HUDEP-2 (cell line): ENCODE data around the gene SFT2D2.
"Not testable (repeated sequence)": the region's sequence is repeated elsewhere in the genome, so short reads cannot be mapped to it uniquely, and the experiment has no call there.

ENCODE experiments used
- DNase-seq, 76 experiments: peaks; one replicate each; lab custom pipeline; 2025; ENCODE audit not compliant: unreplicated experiment in 76 of 76; lab: John Stamatoyannopoulos, UW

SFT2D2 gene

GRCh38 chr1:168225476-168226190 lies at the start of gene SFT2D2:
TSS of gene SFT2D2 (plus strand) at chr1:168226004. CDS start at chr1:168226080, 76 bp downstream.
- DNase-seq, result peak in 70 of 76 experiments; percentile 20 to 81 (median 59)

DNA sequence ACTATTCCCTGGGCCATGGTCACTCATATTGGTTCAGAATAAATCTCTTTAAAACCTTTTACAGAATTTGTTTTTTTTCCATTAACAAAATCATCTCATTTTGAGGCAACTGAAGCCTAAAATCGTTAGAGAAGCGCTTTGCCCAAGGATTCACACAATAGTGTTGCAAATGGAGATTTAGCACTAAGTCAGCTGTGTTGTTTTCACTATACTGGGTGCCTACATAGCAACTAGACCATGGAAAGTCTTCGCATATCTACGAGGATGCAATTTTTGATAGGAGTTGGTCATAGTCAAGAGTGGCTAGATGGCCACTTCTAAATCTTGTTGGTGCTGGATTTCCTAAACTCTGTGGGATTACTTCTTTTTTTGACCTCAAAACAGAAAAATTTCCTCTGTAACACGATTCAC lies 47.6 kb upstream of the SFT2D2 start:
- DNase-seq, result no peak

- DNase-seq, result peak; percentile 32 to 97 (median 90)
Measured at GRCh38 chr1:168178638-168179437, 47.0 kb upstream of the SFT2D2 start, which contains the start of gene TIPRL. TSS of gene TIPRL (plus strand) at chr1:168178962. CDS start at chr1:168179078, 116 bp downstream.

GRCh38 chr1:168179438-168180147 lies 46.2 kb upstream of the SFT2D2 start:
- DNase-seq, result peak in 3 of 76 experiments; percentile 4 to 7 (median 5)

DNA sequence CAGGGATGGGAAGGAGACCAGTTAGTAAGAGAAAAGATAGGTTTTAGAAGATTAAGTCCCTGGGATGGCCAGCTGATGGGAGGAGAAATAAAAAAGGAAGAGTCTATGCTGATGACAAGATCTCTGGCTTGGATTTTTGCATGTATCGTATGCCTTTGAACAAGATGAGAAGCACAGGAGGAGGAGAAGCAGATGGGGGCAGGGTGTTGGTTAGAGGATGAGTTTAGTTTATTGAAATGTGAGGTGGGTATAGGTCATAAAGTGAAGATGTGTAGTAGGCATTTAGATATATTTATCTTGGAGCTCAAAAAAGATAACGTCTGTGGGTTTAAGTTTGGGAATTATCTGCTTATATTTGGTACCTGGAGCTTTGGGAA lies 45.7 kb upstream of the SFT2D2 start:
- DNase-seq, result no peak

DNA sequence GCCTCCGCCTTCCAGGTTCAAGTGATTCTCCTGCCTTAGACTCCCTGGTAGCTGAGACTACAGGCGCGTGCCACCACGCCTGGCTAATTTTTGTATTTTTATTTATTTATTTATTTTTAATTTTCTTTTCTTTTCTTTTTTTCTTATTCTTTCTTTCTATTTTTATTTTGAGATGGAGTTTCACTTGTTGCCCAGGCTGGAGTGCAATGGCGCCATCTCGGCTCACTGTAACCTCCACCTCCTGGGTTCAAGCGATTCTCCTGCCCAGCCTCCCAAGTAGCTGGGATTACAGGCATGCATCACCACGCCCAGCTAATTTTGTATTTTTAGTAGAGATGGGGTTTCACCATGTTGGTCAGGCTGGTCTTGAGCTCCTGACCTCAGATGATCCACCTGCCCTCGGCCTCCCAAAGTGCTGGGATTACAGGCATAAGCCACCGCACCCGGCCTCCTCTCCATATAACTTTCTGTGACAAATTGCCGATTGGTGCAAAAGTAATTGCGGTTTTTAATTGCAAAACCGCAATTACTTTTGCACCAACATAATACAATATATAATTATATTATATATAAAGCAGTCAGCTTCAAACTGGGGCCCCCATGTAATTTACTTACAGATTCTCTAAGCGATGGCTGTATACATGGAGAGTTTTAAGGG lies 44.6 kb upstream of the SFT2D2 start:
- DNase-seq, result not testable (repeated sequence)

DNA sequence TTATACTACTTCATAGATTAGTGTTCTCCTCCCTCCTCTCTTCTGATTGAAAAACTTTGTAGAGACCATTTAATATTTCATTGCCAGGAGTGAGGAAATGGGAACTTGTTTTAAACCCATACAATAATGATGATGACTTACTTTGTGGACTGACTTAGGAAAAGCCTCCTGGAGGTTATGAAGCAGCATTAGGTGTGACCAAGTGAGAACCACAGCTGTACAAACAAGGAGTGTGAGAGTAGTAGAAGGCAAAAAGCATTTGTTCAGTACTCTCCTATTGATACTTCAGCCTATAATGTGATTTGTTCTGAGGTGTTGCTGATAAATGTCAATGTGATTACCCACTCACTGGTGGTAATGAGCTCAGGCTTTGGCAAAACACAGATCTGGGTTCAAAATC lies 38.6 kb upstream of the SFT2D2 start:
- no peak for DNase-seq

- no peak for DNase-seq
Measured at GRCh38 chr1:168190403-168190802, 35.4 kb upstream of the SFT2D2 start.

DNA sequence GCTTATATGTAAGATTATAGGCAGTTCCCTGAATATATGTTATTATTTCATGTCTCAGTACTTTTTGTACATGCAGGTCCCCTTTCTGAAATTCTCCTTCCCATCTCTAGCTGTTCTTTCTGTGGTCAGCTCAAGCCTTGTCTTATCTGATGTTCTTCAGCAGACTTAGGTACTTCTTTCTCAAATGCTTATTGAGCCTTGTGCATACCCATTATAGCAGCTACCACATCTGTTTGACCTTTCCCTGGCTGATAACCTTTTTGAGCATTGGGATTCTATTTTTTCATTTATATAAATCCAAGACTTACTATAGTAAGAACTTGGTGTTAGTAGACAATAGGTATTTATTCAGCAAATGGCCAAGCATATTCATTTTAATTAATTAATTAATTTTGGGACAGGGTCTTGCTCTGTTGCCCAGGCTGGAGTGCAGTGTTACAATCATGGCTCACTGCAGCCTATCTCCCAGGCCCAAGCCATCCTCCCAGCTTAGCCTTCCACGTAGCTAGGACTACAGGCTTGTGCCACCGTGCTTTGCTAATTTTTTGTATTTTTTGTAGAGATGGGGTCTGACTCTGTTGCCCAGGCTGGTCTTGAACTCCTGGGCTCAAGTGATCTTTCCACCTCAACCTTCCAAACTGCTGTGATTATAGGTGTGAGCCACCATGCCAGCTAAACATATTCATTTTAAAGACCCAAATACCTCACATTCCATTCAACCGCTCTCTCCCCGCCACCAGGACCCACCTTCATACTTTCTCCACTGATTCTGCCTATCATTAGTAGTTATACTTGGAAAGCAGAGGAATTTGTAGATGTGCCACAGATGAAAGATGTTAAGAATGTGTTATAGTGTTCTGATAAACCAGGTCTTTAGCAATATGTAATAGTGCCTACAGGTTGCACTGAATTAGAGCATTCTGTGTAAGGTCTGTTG lies 30.3 kb upstream of the SFT2D2 start:
- peak in 1 of 76 experiments; percentile 4 for DNase-seq

DNA sequence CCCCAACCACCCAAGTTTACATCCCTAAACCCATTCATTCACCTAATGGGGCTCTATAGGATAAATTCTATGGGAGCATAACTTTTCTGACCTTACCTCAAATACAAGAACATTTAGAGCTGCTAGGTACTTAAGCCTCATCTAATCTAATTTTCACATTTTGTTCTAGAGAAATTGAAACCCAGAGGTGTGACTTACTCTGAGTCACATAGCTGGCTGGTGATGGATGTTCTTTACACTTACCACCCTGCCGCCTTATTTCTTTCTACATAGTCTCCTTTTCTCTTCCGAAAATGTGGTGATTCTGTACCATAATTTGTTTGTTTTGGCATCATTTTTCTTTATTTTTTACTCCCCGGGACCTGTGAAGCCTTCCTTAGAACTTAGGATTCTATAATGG lies 26.7 kb upstream of the SFT2D2 start:
- DNase-seq, result no peak

- DNase-seq, result no peak
Measured at GRCh38 chr1:168202941-168203654, 22.7 kb upstream of the SFT2D2 start.

DNA sequence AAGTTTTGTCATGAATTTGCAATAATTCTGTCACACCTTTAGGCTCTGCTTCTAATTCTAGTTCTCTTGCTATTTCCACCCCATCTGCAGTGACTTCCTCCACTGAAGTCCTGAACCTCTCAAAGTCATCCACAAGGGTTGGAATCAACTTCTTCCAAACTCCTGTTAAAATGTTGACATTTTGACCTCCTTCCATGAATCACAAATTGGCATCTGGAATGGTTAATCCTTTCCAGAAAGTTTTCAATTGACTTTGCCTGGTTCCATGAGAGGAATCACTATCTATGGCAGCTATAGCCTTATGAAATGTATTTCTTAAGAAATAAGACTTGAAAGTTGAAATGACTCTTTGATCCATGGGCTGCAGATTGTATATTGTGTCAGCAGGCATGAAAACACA lies 19.7 kb upstream of the SFT2D2 start:
- DNase-seq, result no peak

DNA sequence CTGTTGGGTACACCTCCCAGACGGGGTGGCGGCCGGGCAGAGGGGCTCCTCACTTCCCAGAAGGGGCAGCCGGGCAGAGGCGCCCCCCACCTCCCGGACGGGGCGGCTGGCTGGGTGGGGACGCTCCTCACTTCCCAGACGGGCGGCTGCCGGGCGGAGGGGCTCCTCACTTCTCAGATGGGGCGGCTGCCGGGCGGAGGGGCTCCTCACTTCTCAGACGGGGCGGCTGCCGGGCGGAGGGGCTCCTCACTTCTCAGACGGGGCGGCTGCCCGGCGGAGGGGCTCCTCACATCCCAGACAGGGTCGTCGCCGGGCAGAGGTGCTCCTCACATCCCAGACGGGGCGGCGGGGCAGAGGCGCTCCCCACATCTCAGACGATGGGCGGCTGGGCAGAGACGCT lies 18.1 kb upstream of the SFT2D2 start:
- DNase-seq, result not testable (repeated sequence)

GRCh38 chr1:168210312-168210711 lies 15.5 kb upstream of the SFT2D2 start:
- DNase-seq, result no peak

DNA sequence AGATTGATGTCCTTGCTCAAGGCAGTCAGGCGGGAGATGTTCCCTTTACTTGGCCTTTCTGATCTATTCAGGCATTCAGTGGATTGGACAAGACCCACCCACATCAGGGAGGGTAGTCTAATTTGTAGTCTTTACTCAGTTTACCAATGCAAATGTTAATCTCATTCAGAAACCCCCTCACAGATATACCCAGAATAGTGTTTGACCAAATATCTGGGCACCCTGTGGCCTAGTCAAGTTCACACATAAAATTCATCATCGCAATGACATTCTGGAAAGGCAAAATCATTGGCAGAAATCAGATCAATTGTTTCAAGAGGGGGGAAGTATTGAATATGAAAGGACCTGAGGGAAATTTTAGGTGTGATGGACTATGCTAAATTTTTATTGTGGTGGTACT lies 12.5 kb upstream of the SFT2D2 start:
- DNase-seq, result no peak

GRCh38 chr1:168216171-168216570 lies 9.6 kb upstream of the SFT2D2 start:
- no peak for DNase-seq

DNA sequence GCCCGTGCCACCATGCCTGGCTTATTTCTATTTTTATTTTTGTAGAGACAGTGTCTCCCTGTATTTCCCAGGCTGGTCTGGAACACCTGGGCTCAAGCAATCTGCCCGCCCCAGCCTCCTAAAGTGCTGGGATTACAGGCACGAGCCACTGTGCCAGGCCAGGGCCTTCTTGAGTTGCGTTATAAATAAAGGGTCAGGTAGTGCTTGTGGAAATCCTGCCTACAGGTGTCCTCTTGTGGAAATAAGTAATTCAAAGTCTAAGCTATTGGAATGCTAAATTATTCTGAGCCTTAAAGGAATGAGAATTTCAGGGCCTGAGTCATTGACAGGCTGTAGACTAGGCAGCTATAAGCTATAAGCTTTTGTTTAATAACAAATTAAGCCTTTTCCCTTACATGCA lies 8.1 kb upstream of the SFT2D2 start:
- DNase-seq, result no peak

- no peak for DNase-seq
Measured at GRCh38 chr1:168218658-168219057, 7.1 kb upstream of the SFT2D2 start.

GRCh38 chr1:168220470-168220871 lies 5.3 kb upstream of the SFT2D2 start:
- DNase-seq, result peak in 9 of 76 experiments; percentile 4 to 22 (median 12)
